ENCODE data around the gene ITGA7. TPM values are rescaled to one million over a fixed set of nuclear protein-coding genes. Genes with fewer than 3 reads are reported as not detected.
A peak's percentile ranks its signal among the peaks of the same experiment; 100 is the strongest.

The ITGA7 gene
- total RNA-seq, 8 experiments from 2014 or later = 0.92 to 26.2 (median 12.3) TPM

GRCh38 chr12:55713721-55714120 is 6.0 kb upstream of the ITGA7 start:
- Histone ChIP-seq H3K27ac (no peak overlapping the region), H3K4me1 (replicated peaks in 1 of 2) (peaks cover 0 to 9% of the 10 kb centered on the region in 2 donors), H3K4me3 (no peak overlapping the region)
- ATAC-seq (replicated peaks in 6 of 8) = no peak
- 10 to 100% (median 70%) methylated on average over 1 to 2 of the region's 2 CpGs; no CpG with 5 or more reads in 3 of the 10 experiments for WGBS, 10 experiments
- in situ Hi-C loops (cut with MboI; ENCODE audit: low pct_unique_long_range_greater_than_20kb in 2 of 9, low sequenced_read_pairs in 9 of 9, unreplicated experiment in 9 of 9) = no loop called here

- 0% methylated on average over 1 of the region's 1 CpG; no CpG with 5 or more reads in 9 of the 10 experiments for WGBS, 10 experiments
- H3K27ac ChIP-seq = no peak overlapping the region
- H3K4me1 ChIP-seq (replicated peaks in 1 of 2) = peaks cover 0 to 9% of the 10 kb centered on the region in 2 donors
- in situ Hi-C loops (cut with MboI; ENCODE audit: low pct_unique_long_range_greater_than_20kb in 2 of 9, low sequenced_read_pairs in 9 of 9, unreplicated experiment in 9 of 9) = no loop called here
- ATAC-seq (replicated peaks in 6 of 8) = no peak
- no peak overlapping the region for H3K4me3 ChIP-seq
These were observed 5.2 kb upstream of the ITGA7 start for GRCh38 chr12:55712700-55713415.

GRCh38 chr12:55711786-55712553 is 4.3 kb upstream of the ITGA7 start:
- WGBS, 10 experiments = 46 to 85% (median 67%) methylated on average over 1 to 4 of the region's 4 CpGs; no CpG with 5 or more reads in 5 of the 10 experiments
- no peak overlapping the region for H3K4me3 ChIP-seq
- no peak overlapping the region for H3K27ac ChIP-seq
- in situ Hi-C loops (cut with MboI; ENCODE audit: low pct_unique_long_range_greater_than_20kb in 2 of 9, low sequenced_read_pairs in 9 of 9, unreplicated experiment in 9 of 9) = no loop called here
- peaks cover under 1 to 6% of the 10 kb centered on the region in 2 donors for H3K4me1 ChIP-seq (replicated peaks in 1 of 2)
- no peak for ATAC-seq (replicated peaks in 6 of 8)

DNA sequence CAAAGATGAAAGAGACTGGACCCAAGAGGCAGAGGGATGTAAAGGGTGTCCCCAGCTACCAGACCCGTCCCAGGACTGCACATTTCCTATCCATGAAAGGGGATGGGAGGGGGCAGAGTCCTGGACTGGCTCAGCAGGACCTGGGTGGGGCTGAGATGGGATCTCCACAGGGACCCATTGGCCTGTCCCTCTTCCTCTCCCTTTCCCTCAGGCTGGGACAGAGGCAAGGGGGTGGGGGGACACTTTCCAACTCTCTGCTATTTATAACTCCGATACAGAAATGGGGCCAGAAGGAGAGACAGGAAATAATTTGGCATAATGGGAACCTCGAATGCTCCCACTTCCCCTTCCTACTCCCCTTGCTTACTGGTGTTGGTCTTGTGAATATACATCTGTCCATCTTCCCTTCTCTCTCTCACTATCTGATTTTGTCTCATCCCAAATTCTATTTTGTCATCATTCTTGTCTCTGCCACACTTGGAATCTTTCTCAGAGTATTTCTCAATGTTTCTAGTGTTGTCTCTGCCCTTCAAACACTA is 1.1 kb upstream of the ITGA7 start:
- peaks cover 13 to 14% of the 10 kb centered on the region in 2 donors for H3K4me1 ChIP-seq (replicated peaks in 1 of 2)
- no peak for ATAC-seq (replicated peaks in 6 of 8)
- peak overlapping the region in 3 of 5 donors; percentile 49 to 65 (median 58) for H3K4me3 ChIP-seq
- no peak overlapping the region for H3K27ac ChIP-seq
- WGBS, 10 experiments = 0 to 30% (median 15%) methylated on average over 1 to 3 of the region's 3 CpGs; no CpG with 5 or more reads in 2 of the 10 experiments
- in situ Hi-C loops (cut with MboI; ENCODE audit: low pct_unique_long_range_greater_than_20kb in 2 of 9, low sequenced_read_pairs in 9 of 9, unreplicated experiment in 9 of 9) = no loop called here

GRCh38 chr12:55707219-55707671 is 459 bp downstream of the ITGA7 start:
- H3K4me3 ChIP-seq = peak overlapping the region; percentile 49 to 82 (median 58)
- H3K4me1 ChIP-seq (replicated peaks in 1 of 2) = peaks cover 13 to 14% of the 10 kb centered on the region in 2 donors
- in situ Hi-C loops (cut with MboI; ENCODE audit: low pct_unique_long_range_greater_than_20kb in 2 of 9, low sequenced_read_pairs in 9 of 9, unreplicated experiment in 9 of 9) = no loop called here
- no peak overlapping the region for H3K27ac ChIP-seq
- 0 to 20% (median 12%) methylated on average over 1 to 11 of the region's 22 CpGs; no CpG with 5 or more reads in 6 of the 10 experiments for WGBS, 10 experiments
- peak; percentile 43 to 76 (median 68) for ATAC-seq (replicated peaks in 6 of 8)

- in situ Hi-C loops (cut with MboI; ENCODE audit: low pct_unique_long_range_greater_than_20kb in 2 of 9, low sequenced_read_pairs in 9 of 9, unreplicated experiment in 9 of 9) = no loop called here
These were observed 1.0 kb downstream of the ITGA7 start for GRCh38 chr12:55706568-55707218.

DNA sequence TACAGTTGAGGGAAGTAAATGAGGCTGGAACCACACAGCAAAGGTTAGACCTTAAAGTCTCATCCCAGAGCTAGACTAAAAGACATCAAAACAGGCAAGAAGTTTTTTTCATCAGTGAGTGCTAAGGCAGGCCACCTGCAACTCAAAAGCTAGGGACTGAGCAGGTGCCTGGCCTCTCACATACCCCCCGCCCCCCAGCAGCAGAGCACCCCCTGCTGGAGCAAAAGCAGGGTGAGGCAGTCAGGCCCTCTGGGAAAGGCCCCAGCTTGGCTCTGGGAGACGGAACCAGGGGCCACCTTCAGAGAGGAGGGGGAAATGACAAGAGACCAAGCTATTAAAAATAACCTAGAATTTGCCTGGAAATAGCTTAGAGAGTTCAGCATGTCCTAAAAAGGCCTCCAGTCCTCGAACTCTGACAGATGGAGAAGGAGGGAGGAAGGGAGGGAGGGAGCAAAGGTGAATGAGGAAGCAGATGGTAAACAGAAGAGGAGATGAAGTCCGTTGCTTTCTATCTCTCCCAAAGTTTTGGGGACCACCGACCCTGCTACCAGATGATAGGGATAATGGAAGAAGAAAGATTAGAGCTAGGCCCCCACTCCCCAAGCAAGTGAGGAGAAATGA is 1.8 kb downstream of the ITGA7 start:
- WGBS, 10 experiments = 17 to 67% (median 45%) methylated on average over 1 to 4 of the region's 5 CpGs; no CpG with 5 or more reads in 4 of the 10 experiments

More at GRCh38 chr12:55706568-55707218, 1.0 kb downstream of the ITGA7 start:
- Histone ChIP-seq H3K4me3 (peak overlapping the region; percentile 49 to 82 (median 58)), H3K4me1 (replicated peaks in 1 of 2) (peaks cover 13 to 14% of the 10 kb centered on the region in 2 donors), H3K27ac (no peak overlapping the region)
- WGBS, 10 experiments = 29 to 100% (median 53%) methylated on average over 1 to 2 of the region's 2 CpGs; no CpG with 5 or more reads in 6 of the 10 experiments
- no peak for ATAC-seq (replicated peaks in 6 of 8)

DNA sequence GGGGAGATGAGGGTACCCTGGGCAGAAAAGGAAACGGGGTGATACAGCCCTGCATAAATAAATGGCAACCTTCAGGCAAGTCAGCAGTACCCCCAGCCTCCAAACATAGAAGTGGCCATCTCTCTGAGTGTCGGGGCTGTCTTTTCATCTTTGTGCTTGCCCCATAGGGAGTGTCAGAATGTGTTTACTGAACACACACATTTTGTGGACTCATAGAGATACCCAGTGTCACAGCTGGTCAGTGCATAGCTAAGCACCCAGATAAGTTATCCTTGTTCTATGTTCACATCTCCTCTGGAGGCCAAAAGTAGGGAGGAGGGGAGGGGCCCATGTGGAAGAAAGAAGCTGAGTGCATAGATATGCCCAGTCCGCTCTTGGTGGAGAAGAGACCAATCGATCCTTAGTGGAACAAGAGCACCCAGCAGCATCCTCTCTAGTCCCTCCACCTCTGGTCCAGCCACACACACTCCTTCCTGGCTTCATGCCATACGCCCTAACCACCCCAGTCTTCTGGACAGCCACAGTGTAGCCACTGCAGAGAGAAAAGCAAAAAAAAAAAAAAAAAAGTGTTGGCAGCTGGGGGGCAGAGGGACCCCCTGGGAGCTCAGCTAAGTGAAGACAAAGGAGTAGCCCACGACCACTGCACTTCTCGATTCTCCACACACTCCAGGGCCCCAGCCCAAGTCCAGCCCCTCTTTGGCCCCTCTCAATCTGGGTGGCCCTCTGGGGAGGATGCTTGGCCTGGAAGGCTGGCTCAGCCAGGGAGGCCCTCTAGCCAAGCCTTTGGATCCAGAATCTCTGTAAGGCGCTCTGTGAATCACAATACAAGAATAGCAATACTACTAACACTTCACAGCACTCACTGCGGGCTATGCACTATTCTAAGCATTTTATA is 2.6 kb downstream of the ITGA7 start:
- WGBS, 10 experiments = 64 to 100% (median 75%) methylated on average over 2 to 7 of the region's 9 CpGs; no CpG with 5 or more reads in 1 of the 10 experiments
- in situ Hi-C loops (cut with MboI; ENCODE audit: low pct_unique_long_range_greater_than_20kb in 2 of 9, low sequenced_read_pairs in 9 of 9, unreplicated experiment in 9 of 9) = no loop called here
- no peak for ATAC-seq (replicated peaks in 6 of 8)
- peaks cover 13 to 14% of the 10 kb centered on the region in 2 donors for H3K4me1 ChIP-seq (replicated peaks in 1 of 2)
- no peak overlapping the region for H3K27ac ChIP-seq
- peak overlapping the region in 1 of 5 donors; percentile 3 for H3K4me3 ChIP-seq

More for the DNA sequence above, 1.8 kb downstream of the ITGA7 start:
- ATAC-seq (replicated peaks in 6 of 8) = no peak
- Histone ChIP-seq H3K4me1 (replicated peaks in 1 of 2) (peaks cover 13 to 14% of the 10 kb centered on the region in 2 donors), H3K27ac (no peak overlapping the region), H3K4me3 (peak overlapping the region in 3 of 5 donors; percentile 58 to 82 (median 65))
- in situ Hi-C loops (cut with MboI; ENCODE audit: low pct_unique_long_range_greater_than_20kb in 2 of 9, low sequenced_read_pairs in 9 of 9, unreplicated experiment in 9 of 9) = no loop called here

- Histone ChIP-seq H3K4me1 (replicated peaks in 1 of 2) (peaks cover 13 to 14% of the 10 kb centered on the region in 2 donors), H3K4me3 (peak overlapping the region in 1 of 5 donors; percentile 3), H3K27ac (no peak overlapping the region)
- WGBS, 10 experiments = 63 to 98% (median 71%) methylated on average over 2 to 4 of the region's 6 CpGs; no CpG with 5 or more reads in 6 of the 10 experiments
- no peak for ATAC-seq (replicated peaks in 6 of 8)
- in situ Hi-C loops (cut with MboI; ENCODE audit: low pct_unique_long_range_greater_than_20kb in 2 of 9, low sequenced_read_pairs in 9 of 9, unreplicated experiment in 9 of 9) = no loop called here
These were observed 3.6 kb downstream of the ITGA7 start for GRCh38 chr12:55703901-55704761.

DNA sequence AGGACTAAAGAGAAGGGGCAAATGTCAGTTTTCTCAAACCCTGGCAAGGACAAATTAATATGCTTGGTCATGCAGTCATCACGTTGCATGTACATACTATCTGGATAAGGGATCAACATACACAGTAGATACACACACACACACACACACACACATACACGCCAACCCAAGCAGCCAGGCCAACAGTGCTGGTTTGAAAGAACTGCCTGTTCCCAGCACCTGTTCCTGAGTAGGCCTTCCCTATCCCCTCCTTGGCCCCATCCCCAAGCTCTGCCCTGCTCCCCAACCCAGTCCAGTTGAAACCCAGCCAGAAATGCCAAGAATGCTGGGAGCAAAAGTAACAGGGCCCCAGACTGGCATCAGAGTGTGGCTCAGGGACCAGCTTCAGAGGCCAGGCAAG is 4.4 kb downstream of the ITGA7 start:
- 100% methylated on average over 1 of the region's 2 CpGs; no CpG with 5 or more reads in 9 of the 10 experiments for WGBS, 10 experiments
- ATAC-seq (replicated peaks in 6 of 8) = no peak
- Histone ChIP-seq H3K4me3 (no peak overlapping the region), H3K27ac (no peak overlapping the region), H3K4me1 (replicated peaks in 1 of 2) (peaks cover 13 to 14% of the 10 kb centered on the region in 2 donors)
- in situ Hi-C loops (cut with MboI; ENCODE audit: low pct_unique_long_range_greater_than_20kb in 2 of 9, low sequenced_read_pairs in 9 of 9, unreplicated experiment in 9 of 9) = no loop called here

DNA sequence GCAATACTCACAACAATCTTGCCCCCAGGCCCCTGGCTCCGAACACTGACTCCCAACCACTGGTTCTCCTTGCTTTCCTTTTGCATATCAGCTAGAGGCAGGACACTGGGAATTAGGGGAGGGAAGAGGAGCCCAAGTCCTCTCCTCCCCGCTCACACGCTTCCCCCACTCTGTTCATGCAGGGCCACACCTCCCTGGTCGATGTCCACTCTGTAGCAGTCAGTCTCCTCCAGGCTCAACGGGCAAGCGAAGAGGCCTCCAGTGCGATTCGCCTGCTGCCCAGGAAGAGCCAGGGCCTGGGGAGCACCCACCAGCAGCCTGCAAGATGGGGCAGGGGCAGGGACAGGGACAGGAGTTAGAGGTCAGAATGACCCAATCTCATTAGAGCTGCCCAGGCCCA is 4.8 kb downstream of the ITGA7 start:
- peaks cover 13 to 14% of the 10 kb centered on the region in 2 donors for H3K4me1 ChIP-seq (replicated peaks in 1 of 2)
- H3K4me3 ChIP-seq = no peak overlapping the region
- no peak for ATAC-seq (replicated peaks in 6 of 8)
- 80 to 100% (median 100%) methylated on average over 1 to 3 of the region's 8 CpGs; no CpG with 5 or more reads in 7 of the 10 experiments for WGBS, 10 experiments
- no peak overlapping the region for H3K27ac ChIP-seq
- in situ Hi-C loops (cut with MboI; ENCODE audit: low pct_unique_long_range_greater_than_20kb in 2 of 9, low sequenced_read_pairs in 9 of 9, unreplicated experiment in 9 of 9) = no loop called here
